ENCODE measurements around the gene OR2C3. TPM values are rescaled to one million over a fixed set of nuclear protein-coding genes. Genes with fewer than 3 reads are reported as not detected.

The OR2C3 gene
- total and polyA plus RNA-seq, 2 of the 13 experiments (the other 11 are each of a cell fraction or from before 2014, with no cell fraction given), result not detected

- peak; percentile 12 for DNase-seq (ENCODE audit: low spot score)
- in situ Hi-C loops (cut with HindIII; ENCODE audit: extremely low pct_ligation_motif_present, low pct_unique_long_range_greater_than_20kb), result loop anchor here (10.0 kb wide), 1 partner anchor 192 kb away; no protein-coding TSS in a partner anchor
- no peak overlapping the region for H3K9ac ChIP-seq (ENCODE audit: insufficient read depth, low read depth, low read length)
- BruUV-seq (replicated peaks), result no TSS peak
- peak; percentile 30; the same call in 1 of the 3 replicates for ATAC-seq
- intact Hi-C loops (cut with micrococcal nuclease; ENCODE audit: unreplicated experiment), result loop anchor here (1.0 to 5.0 kb wide), 2 partner anchors 186 to 204 kb away; no protein-coding TSS in a partner anchor
- H4K20me1 ChIP-seq (ENCODE audit: insufficient read depth, low read length), result no peaks in the 10 kb centered on the region
- H3K4me1 ChIP-seq (ENCODE audit: insufficient read depth, low read length), result no peaks in the 10 kb centered on the region
- H3K4me2 ChIP-seq (ENCODE audit: low read depth, low read length), result no peak overlapping the region
- no peak overlapping the region for H3K27ac ChIP-seq (ENCODE audit: extremely low read length, insufficient read depth, low read length)
- H3K36me3 ChIP-seq (replicated peaks in 1 of 2; ENCODE audit: control insufficient read depth in 1 of 2, insufficient read depth in 2 of 2, low read length in 2 of 2), result no peaks in the 10 kb centered on the region
- H3K4me3 ChIP-seq (replicated peaks in 1 of 3; ENCODE audit: insufficient read depth in 1 of 3, low read depth in 2 of 3, low read length in 3 of 3), result no peak overlapping the region
- ChIA-PET POLR2A (no interaction called here), CTCF (ENCODE audit: low intra/inter-chr PET ratio, low total read pairs) (interaction anchor here (1.8 kb wide), 1 partner anchor 186 kb away, joined by 11 read pairs; no protein-coding TSS in a partner anchor)
- H3K27me3 ChIP-seq (ENCODE audit: control insufficient read depth in 1 of 2, insufficient read depth in 2 of 2, low read length in 2 of 2), result no peaks in the 10 kb centered on the region
- no peak overlapping the region for H2AFZ ChIP-seq (ENCODE audit: low read length)
- H3K9me3 ChIP-seq (ENCODE audit: low read length), result no peaks in the 10 kb centered on the region
- peak; percentile 45 for TF ChIP-seq SMC3 (IDR thresholded peaks at IDR 0.05; ENCODE audit: low read length)
- TF ChIP-seq HMGXB3 (CRISPR knock-in tag; IDR thresholded peaks at IDR 0.05; ENCODE audit: borderline replicate concordance), result no peak
- peak; percentile 51 for TF ChIP-seq STAG1 (CRISPR knock-in tag; IDR thresholded peaks at IDR 0.05)
- no peak for TF ChIP-seq TEF (CRISPR knock-in tag; IDR thresholded peaks at IDR 0.05)
- no peak for TF ChIP-seq ZNF431 (CRISPR knock-in tag; IDR thresholded peaks at IDR 0.05; ENCODE audit: borderline replicate concordance, low read depth)
- no peak for TF ChIP-seq UBTF (CRISPR knock-in tag; IDR thresholded peaks at IDR 0.05)
- TF ChIP-seq CTCF (CRISPR knock-in tag; IDR thresholded peaks at IDR 0.05), result peak; percentile 55
- H3K79me2 ChIP-seq (ENCODE audit: insufficient read depth, low read length), result no peaks in the 10 kb centered on the region
- peak; percentile 18 for FAIRE-seq
- WGBS (ENCODE audit: low lambda C conversion rate), result 13% methylated on average over 3 of the region's 3 CpGs
Observed at GRCh38 chr1:247576514-247576913, 40.3 kb upstream of the OR2C3 start.

Data from HepG2 (cell line).